HG03565 (cell line): ENCODE data around the gene PHAF1.

Experiments used
- ATAC-seq: cut with Tn5 transposase; IDR thresholded peaks from one replicate; pipeline ENCODE4 v1.9.1; 2021; ENCODE audit warnings: mild to moderate bottlenecking, moderate library complexity; ENCODE audit not compliant: unreplicated experiment

Gene PHAF1

GRCh38 chr16:67162506-67163163 is 52.9 kb downstream of the PHAF1 start:
- ATAC-seq = no peak

- ATAC-seq = no peak
Measured at GRCh38 chr16:67163164-67163998, 53.6 kb downstream of the PHAF1 start.

GRCh38 chr16:67163999-67164558 is 54.3 kb downstream of the PHAF1 start:
- ATAC-seq = no peak

- no peak for ATAC-seq
Measured at GRCh38 chr16:67164599-67165061, 54.9 kb downstream of the PHAF1 start, which contains the start of gene HSF4. Gene HSF4 (plus strand): TSS chr16:67164745. CDS start chr16:67164812, 67 bp downstream.

- ATAC-seq = no peak
Measured at GRCh38 chr16:67165121-67166078, 55.7 kb downstream of the PHAF1 start.

GRCh38 chr16:67166110-67166547 is 56.4 kb downstream of the PHAF1 start:
- no peak for ATAC-seq

GRCh38 chr16:67166598-67167168 is 56.9 kb downstream of the PHAF1 start:
- ATAC-seq = no peak

GRCh38 chr16:67167588-67167987 is 57.8 kb downstream of the PHAF1 start:
- no peak for ATAC-seq

- no peak for ATAC-seq
Measured at GRCh38 chr16:67169011-67169451, 59.3 kb downstream of the PHAF1 start.

- ATAC-seq = no peak
Measured at GRCh38 chr16:67169642-67170167, 60.0 kb downstream of the PHAF1 start.

- ATAC-seq = no peak
Measured at GRCh38 chr16:67170168-67170948, 60.6 kb downstream of the PHAF1 start, which contains the start of gene NOL3. Gene NOL3 (plus strand): TSS chr16:67170538.

- no peak for ATAC-seq
Measured at GRCh38 chr16:67170949-67171649, 61.4 kb downstream of the PHAF1 start.

GRCh38 chr16:67173323-67173722 is 63.6 kb downstream of the PHAF1 start:
- ATAC-seq = no peak

- ATAC-seq = no peak
Measured at GRCh38 chr16:67173808-67174705, 64.3 kb downstream of the PHAF1 start.

GRCh38 chr16:67174706-67175231 is 65.0 kb downstream of the PHAF1 start:
- ATAC-seq = no peak

GRCh38 chr16:67176662-67177061 is 66.9 kb downstream of the PHAF1 start:
- no peak for ATAC-seq
